Hematopoietic multipotent progenitor cell treated with erythropoietin and hydrocortisone succinate and interleukin-3 and kit ligand, for 4 days (in vitro differentiated cells): ENCODE results near the gene PCNX2.
"Not testable (repeated sequence)": the region's sequence is repeated elsewhere in the genome, so short reads cannot be mapped to it uniquely, and the experiment has no call there.

ENCODE experiments used
- DNase-seq: peaks from one replicate; pipeline ENCODE4 v3.0.0-alpha.2; 2015

Gene PCNX2

DNA sequence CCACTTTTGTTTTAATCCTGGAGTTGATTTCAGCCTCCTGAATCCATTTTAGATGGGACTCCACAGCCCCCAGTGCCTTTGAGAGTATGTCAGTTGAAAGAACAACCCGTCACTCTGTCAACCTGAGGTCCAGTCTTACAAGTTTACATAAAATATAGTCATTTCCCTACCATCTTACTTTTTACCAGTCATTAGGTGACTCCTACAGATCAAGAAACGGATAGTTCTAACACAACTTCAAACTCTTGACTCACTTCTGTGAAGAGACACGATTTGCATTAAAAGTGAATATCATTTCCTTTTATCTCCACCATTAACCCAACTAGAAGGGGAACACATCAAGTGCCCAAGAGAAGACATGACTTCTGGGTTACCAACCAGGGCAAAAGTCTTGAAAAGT is 198.0 kb downstream of the PCNX2 start:
- DNase-seq: no peak

DNA sequence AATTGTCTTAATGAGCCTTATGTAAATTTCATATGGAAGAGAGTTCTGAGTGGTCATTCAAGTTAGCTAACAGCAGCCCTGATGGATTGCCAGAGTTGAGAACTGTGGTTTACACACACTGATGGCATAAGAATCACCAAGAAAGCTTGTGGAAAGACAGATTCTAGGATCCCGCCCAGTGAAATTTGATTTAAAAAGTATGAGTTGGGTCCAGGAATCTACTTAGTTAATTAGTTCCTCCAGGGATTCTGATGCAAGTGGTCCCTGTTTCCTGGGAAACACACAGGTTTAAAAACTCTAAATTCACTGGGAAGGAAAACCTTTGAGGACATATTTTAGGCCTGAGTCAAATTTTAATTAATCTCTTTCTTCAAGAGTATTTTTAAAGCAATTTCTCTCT is 200.8 kb downstream of the PCNX2 start:
- DNase-seq: no peak

DNA sequence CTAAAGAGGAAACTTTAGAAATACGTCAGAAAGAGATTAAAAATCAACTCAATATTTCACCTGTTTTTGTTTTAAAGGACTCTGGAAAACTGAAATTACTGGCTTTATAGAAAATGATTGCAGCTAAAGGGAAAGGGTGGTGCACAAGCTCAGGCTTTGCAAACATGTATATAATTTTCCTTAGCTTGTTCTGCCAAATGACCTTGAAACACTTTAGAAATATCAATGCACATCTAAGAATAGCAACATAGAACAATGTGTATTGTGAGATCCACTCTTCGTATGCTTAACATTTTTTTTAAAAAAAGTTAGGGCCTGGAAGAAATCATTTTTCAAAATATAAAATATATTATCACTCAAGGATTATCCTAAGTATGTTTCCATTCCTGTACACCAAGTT is 201.3 kb downstream of the PCNX2 start:
- no peak for DNase-seq

- no peak for DNase-seq
These were observed 204.6 kb downstream of the PCNX2 start for GRCh38 chr1:233090746-233091494.

GRCh38 chr1:233089251-233089650 is 206.3 kb downstream of the PCNX2 start:
- no peak for DNase-seq

DNA sequence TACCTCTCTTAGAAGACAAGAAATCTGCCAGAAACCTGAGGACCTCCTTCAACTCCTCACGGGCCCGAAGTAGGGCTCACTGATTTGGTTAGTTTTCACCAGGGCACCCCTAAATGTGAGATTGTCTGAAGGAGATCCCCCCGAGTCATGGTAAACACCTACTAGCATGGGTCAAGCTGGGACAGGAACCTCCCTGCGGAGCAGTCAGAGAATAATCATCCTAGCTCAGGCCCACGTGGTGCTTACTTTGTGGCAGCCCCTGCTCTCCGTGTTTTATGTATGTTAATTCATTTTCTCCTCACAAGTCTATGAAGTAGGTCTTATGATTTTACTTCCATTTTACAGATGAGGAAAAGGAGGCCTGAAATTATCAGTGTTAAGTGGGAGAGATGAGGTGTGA is 206.9 kb downstream of the PCNX2 start:
- DNase-seq: no peak

DNA sequence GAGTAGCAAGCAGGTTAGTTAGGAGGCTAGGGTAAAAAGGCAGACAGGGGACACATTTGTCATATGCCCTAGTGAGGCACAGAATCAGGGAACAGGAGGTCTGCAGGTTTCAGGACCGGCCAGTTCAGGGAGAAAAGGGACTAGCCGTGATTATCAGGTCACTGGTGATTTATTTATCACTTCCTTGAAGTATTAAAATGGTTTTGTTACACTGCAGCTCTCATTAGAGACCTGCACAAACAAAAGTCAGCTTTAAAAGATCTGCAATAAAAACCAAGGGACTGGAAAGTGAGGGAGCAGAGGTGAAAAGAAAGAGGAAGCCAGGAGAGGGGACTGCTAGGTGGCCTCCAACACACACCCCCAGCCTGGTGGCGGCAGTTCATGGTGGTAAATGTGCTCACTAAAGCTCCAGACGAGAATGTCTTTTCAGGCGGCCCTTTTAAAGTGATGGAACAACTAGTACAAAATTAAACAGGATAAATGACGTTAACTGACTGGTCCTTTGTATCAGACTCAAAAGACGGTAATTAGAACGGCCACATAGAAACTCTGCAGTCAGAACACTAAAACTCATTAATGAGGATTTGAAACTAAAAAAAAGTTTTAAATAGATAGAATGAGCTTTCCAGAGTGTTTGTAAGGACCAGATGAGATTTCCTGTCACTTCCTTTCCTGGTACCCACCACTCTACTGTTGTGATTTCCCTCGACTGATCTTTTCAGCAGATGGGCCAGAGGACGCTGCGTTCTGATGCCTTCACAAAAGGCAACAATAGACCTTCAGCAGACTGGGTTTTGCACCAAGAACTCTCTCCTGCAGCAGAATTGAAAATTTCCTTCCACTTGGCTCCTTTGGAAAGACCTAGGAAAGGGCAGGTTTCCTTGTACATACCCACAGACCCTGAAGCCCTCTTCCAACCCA is 208.3 kb downstream of the PCNX2 start:
- no peak for DNase-seq

GRCh38 chr1:233085566-233085965 is 210.0 kb downstream of the PCNX2 start:
- DNase-seq: no peak

DNA sequence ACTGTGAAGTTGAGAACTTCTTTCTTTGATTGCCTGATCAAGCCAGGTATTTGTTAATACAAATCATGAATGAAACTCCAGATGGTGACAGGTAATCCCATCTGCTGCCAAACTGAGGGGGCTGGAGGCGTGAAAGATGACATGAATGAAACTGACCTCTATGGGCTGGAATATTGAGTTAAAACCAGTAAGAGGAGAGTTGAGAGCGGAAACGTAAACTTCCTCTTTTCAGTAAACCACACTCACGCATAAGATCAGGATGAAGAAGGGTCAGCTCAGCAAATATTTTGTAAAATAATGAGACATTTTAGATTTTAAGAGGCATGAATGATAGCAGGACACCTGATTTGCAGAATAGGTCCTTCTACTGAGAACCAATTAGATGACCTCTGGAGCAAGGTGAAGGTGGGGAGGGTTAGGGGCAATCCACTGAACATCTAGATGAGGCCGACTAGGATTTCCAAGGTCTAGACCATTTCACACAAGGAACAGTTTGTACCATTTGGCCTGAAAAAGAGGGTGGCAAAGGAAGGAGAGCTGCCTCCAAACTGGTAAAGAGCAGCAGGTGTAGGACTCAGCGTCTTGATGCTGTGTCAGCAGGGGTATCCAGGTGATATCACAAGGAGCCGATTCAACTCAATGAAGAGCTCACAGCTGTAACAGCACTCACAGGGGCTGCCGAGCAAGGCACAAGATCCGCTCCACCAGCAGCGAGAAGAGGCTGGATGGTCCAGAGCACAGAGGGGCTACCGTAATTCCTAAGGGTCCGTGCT is 212.6 kb downstream of the PCNX2 start:
- peak; percentile 89 for DNase-seq

DNA sequence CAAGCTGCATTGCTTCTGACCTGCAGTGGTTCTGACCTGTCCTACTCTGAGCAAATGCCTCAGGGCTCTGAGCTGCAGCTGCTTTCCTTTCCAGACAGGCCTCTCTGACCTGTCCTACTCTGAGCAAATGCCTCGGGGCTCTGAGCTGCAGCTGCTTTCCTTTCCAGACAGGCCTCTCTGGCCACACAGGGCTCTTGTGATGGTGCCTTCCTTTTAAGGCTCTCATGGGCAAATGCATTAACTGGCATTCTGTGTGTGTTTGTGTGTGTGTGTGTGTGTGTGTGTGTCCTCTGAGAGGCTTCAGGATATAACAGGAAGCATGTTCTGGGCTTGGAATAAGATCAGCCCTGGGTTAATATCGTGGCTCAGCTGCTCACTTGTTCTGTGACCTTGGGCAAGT is 213.8 kb downstream of the PCNX2 start:
- DNase-seq: peak; percentile 25

DNA sequence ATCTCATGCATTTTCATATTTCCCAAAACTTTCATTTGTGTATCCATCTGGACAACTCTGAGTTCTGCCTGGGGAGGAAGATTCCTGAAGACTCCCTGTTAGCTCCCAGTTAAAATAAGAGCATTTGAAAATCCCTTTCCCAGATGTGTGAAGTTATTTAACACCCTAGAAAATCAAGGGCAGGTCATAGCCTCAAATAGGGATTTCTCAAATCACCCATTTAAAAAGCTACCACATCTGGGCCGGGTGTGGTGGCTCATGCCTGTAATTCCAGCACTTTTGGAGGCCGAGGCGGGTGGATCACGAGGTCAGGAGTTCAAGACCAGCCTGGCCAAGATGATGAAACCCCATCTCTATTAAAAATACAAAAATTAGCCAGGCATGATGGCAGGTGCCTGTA is 214.7 kb downstream of the PCNX2 start:
- DNase-seq: not testable (repeated sequence)

DNA sequence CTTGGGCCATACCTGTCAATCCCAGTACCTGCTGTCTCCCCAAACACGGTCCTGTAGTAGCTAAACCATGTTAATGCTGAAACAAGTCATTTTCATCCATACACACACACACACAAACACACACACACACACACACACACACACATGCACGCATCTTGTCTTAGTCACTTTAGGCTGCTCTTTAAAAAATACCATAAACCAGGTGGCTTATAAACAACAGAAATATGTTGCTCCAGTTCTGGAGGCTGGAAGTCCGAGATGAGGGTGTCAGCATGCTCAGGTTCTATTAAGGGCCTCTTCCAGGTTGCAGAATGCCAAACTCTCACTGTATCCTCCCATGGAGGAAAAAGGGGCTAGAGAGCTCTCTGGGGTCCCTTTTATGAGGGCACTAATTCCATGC is 215.2 kb downstream of the PCNX2 start:
- DNase-seq: no peak

- DNase-seq: no peak
These were observed 216.0 kb downstream of the PCNX2 start for GRCh38 chr1:233079574-233079973.

DNA sequence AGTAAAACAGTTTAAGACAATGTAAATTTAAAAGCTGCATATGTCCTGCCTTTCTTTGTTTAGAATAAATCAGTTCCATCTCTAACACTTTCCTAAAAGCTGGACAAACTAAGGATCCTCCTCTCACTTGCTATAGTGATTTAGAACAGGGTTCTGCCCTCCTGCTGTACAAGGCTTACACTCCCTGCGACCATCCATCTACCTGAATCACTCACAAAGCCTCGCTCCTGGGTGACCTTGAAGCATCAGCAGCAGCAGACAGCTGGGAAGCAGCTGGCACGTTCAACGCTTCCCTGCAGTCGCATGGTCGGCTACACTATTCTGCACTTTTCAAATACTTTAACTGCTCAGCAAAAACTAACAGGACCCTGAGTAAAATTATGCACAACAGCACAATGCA is 217.1 kb downstream of the PCNX2 start:
- DNase-seq: no peak

DNA sequence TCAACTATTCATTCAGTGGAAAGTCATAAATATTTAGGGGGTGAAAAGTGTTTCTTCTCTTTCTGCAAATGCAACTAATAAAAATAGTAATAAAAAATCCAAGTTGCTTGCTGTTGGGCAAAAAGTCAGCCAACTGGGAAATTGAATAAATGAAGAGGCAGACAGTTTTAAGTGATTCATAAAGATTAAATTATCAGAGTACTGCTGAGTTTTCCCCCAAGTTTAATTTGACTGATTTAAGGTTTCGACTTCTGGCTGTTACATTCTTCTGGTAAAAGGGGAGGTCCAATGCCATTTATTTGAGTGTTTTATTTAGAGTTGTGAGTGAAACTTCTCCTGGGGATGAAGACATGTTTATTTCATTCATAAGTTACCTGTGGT is 219.6 kb downstream of the PCNX2 start:
- no peak for DNase-seq

- no peak for DNase-seq
These were observed 229.4 kb downstream of the PCNX2 start for GRCh38 chr1:233066087-233066486.

DNA sequence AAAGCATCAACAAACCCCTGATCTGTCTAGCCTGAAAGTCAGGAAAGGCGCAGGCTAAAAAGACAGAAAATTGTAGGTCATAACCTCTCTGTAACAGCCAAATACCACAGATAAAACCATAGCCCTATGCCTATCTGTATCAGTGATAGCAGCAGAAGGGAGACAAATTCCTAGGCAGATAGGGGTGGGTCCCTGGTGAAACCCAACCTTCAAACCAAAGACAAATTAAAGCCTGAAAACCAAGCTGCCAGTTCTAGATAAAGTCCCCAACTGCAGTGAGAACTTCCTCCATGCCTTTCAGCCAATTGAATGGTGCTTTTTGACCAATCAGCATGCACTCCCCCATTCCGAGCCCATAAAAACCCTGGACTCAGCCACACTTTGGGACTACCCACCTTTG is 229.8 kb downstream of the PCNX2 start:
- peak; percentile 57 for DNase-seq

GRCh38 chr1:233064988-233065387 is 230.5 kb downstream of the PCNX2 start:
- no peak for DNase-seq

- no peak for DNase-seq
These were observed 232.1 kb downstream of the PCNX2 start for GRCh38 chr1:233063462-233063861.

DNA sequence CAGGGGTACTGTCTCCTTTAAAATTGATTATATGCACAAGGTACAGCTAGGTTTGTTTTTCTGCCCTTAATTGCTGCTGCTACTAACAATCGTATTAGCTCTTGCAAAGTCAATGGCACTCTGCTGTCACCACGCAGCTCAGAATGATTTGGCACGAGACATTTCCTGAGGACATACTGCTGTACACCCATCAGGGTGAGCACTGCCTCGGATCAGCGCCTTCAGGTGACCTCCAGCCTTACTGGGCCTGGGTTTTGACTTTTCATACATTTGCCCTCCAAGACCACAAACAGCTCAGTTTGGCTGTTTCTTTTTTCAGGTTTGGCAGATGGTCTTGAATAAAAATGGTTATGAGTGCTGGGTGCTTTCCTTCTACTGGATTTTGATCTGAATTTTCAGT is 234.3 kb downstream of the PCNX2 start:
- no peak for DNase-seq

DNA sequence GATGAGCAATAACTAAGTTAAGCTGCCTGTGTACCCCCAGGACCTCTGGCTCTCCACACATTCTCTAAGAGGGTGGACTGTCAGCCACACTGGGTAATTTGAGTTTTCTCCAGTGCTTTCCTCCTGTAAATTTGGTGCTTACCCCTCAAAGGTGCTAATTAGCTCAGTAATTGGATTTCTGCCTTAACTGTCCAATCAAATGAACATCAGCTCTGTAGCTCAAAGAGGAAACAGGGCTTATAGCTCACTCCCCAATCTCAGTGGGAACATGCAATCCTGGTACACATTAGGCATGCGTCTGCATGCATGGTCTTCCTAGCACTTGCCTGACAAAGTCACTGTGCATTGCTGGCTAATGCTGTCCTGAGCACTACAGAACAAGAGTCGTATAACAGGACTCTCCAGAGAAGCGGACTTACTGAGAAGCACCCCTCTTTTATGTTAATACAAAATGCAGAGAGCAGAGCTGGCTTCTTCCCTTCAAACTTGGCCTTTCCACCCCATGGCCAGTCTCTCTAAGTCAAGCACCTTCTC is 235.0 kb downstream of the PCNX2 start:
- no peak for DNase-seq

- DNase-seq: no peak
These were observed 237.7 kb downstream of the PCNX2 start for GRCh38 chr1:233057836-233058235.
